AG04450 (cell line): Measurements from ENCODE around the gene PALMD. TPM values are rescaled to one million over a fixed set of nuclear protein-coding genes. Genes with fewer than 3 reads are reported as not detected.

ENCODE experiments used
- CTCF ChIA-PET: fragments of 300-600, 350-600 bp; formaldehyde crosslinking; extraction: SDS; loops from one replicate; lab custom pipeline; 2022; ENCODE audit warnings: antibody characterized with exemption, inconsistent platforms; lab: Charles Lee
- POLR2A ChIA-PET: fragments of 350-600 bp; formaldehyde crosslinking; extraction: SDS; loops from one replicate; lab custom pipeline; 2021; ENCODE audit warnings: antibody characterized with exemption, inconsistent platforms; lab: Yijun Ruan, JAX
- DNase-seq: peaks from one replicate; pipeline ENCODE4 v3.0.0-alpha.2; 2011; ENCODE audit warnings: low read depth, low spot score
- H3K27ac ChIP-seq: one replicate; pipeline ENCODE4 v1.5.1; 2012; ENCODE audit warnings: low read depth, low read length, control low read depth
- H3K27me3 ChIP-seq: one replicate; pipeline ENCODE4 v1.6.0; 2012; ENCODE audit warnings: low read length; ENCODE audit not compliant: control insufficient read depth, insufficient read depth
- H3K4me3 ChIP-seq: 2 replicates; pipeline ENCODE4 v1.5.1; 2011; ENCODE audit warnings: mild to moderate bottlenecking, low read depth, low read length, control low read depth
- H3K9me3 ChIP-seq: 2 replicates; pipeline ENCODE4 v1.5.1; 2012; ENCODE audit warnings: low read length; ENCODE audit not compliant: control insufficient read depth, insufficient read depth
- polyA plus RNA-seq: library from polyadenylated mRNA; depleted of rRNA; stranded (reverse); fragments of >200 nt; gene quantifications from 2 replicates; pipeline ENCODE4 v1.2.3, GENCODE V29; 2011
- TF ChIP-seq, protein P1 (sequence below): IDR thresholded peaks from 2 replicates; pipeline ENCODE4 v1.5.1; 2011; ENCODE audit warnings: low read depth, low read length, control low read depth, inconsistent platforms

The PALMD gene
- polyA plus RNA-seq, 1 experiment: 0.37 TPM

DNA sequence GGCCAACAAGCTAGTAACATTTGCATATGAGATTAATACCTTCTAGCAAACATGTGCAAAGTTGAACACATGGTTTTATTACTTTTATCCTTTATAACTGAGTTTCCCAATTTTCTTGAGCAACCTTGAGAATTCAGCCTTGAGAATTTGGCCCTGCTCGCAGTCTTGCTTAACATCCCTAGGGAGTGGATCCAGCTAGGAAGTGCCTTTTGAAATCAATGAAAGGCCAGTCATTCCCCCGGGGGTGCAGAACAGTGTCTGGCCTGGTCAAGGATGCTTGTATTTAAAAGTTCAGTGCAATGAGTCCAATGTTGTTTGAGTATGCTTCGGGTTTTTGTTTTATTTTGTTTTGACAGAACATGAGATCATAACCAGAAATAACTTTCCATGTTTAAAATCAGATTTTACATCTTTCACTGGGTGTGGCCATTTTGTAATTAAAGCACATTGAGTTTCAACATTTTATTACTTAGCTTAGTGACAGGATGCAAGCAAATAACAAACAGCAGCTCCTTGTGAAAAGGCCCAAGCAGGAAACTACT lies 16.7 kb downstream of the PALMD start:
- Histone ChIP-seq H3K27ac (no peak overlapping the region), H3K9me3 (no peaks in the 10 kb centered on the region), H3K4me3 (no peak overlapping the region), H3K27me3 (no peaks in the 10 kb centered on the region)
- DNase-seq: peak; percentile 42
- POLR2A ChIA-PET: no interaction called here
- TF ChIP-seq, protein P1, sequence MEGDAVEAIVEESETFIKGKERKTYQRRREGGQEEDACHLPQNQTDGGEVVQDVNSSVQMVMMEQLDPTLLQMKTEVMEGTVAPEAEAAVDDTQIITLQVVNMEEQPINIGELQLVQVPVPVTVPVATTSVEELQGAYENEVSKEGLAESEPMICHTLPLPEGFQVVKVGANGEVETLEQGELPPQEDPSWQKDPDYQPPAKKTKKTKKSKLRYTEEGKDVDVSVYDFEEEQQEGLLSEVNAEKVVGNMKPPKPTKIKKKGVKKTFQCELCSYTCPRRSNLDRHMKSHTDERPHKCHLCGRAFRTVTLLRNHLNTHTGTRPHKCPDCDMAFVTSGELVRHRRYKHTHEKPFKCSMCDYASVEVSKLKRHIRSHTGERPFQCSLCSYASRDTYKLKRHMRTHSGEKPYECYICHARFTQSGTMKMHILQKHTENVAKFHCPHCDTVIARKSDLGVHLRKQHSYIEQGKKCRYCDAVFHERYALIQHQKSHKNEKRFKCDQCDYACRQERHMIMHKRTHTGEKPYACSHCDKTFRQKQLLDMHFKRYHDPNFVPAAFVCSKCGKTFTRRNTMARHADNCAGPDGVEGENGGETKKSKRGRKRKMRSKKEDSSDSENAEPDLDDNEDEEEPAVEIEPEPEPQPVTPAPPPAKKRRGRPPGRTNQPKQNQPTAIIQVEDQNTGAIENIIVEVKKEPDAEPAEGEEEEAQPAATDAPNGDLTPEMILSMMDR: no peak
- CTCF ChIA-PET: interaction anchor here (1.1 kb wide), 1 partner anchor 23 kb away, joined by 3 read pairs; no protein-coding TSS in a partner anchor

DNA sequence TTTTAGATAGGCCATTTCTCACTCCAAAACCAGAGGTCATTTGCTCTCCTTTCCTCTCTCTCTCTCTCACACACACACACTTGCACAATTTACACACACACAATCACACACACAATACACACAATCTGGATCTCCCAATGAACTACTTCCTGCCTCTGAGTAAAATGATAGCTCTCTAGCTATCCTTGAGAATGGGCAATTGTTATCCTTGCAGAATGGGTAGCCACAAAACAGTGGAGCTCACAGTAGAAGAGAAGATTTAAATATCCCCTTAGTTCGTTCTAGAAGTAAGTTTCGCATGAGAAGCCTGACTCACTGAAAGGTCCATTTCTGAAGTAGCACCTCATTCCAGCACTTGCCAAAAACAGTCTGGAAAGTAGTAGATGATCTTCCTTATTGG lies 17.6 kb downstream of the PALMD start:
- H3K4me3 ChIP-seq: no peak overlapping the region
- TF ChIP-seq, protein P1: no peak
- ChIA-PET CTCF (interaction anchor here (1.0 kb wide), 1 partner anchor 22 kb away, joined by 3 read pairs; no protein-coding TSS in a partner anchor), POLR2A (no interaction called here)
- H3K27ac ChIP-seq: no peak overlapping the region
- DNase-seq: no peak
- no peaks in the 10 kb centered on the region for H3K27me3 ChIP-seq
- no peaks in the 10 kb centered on the region for H3K9me3 ChIP-seq

DNA sequence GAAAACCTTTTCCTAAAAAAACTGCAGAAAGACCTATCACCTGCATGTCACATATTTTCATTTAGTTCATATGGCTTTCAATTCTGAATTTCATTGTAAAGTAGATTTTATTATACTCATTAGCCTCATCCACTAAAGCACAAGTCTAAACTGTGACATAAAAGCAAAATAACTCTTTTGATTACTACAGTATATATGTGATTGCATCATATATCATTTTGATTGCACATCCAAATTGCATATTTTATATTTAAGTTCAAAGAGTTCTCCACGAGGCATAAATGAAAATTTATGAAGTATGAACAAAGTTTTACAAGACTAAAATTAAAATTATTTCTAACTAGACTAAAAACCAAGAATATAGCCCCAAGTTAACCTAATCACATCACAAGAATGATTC lies 19.3 kb downstream of the PALMD start:
- CTCF ChIA-PET: interaction anchor here (1.3 to 2.4 kb wide), 2 partner anchors 20 to 183 kb away, joined by 3 to 8 read pairs; no protein-coding TSS in a partner anchor

DNA sequence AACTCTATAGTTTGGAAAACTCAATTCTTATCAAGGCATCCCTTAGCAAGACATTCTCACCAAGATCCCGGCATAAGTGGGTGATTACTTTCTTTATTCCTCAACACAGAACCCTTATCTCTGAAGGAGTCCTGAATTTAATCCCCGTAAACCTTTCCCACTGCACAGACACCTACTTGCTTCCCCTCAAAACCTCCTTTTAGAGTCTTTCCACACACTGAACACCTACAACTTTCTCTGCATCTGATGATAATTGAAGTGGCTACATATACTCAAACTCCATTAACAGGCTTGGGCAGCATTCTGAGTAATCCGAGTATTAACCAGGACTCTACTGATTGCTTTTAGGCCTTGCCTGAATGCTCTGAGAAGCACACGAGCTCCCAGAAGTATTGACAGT lies 23.5 kb downstream of the PALMD start:
- TF ChIP-seq, protein P1: no peak
- H3K4me3 ChIP-seq: no peak overlapping the region
- H3K9me3 ChIP-seq: no peaks in the 10 kb centered on the region
- CTCF ChIA-PET: interaction anchor here (0.6 kb wide), 1 partner anchor 878 kb away, joined by 5 read pairs; no protein-coding TSS in a partner anchor
- no peak for DNase-seq
- no peak overlapping the region for H3K27ac ChIP-seq
- POLR2A ChIA-PET: no interaction called here
- no peaks in the 10 kb centered on the region for H3K27me3 ChIP-seq

More for the DNA sequence above, 19.3 kb downstream of the PALMD start:
- POLR2A ChIA-PET: no interaction called here
- H3K27ac ChIP-seq: no peak overlapping the region
- H3K27me3 ChIP-seq: no peaks in the 10 kb centered on the region
- H3K9me3 ChIP-seq: no peaks in the 10 kb centered on the region
- H3K4me3 ChIP-seq: no peak overlapping the region
- TF ChIP-seq, protein P1: no peak
- no peak for DNase-seq

DNA sequence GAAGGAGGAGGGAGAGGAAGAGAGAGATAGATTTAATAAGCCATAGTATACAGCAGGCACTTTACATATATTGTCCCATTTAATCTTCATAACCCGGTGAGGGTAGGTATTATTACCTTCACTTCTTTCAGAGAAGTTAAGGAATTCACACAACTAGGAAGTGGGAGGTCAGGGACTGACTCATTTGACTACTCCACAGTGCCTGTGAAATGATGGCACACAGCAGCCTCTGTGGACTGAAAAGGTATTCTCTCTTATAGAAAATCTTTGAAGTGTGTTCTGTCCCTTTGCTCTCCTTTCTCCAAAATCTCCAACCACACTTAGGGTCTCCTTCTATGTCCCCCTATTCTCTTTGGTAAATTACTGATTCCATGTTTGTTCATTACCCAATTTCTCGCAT lies 23.9 kb downstream of the PALMD start:
- Histone ChIP-seq H3K27ac (no peak overlapping the region), H3K27me3 (no peaks in the 10 kb centered on the region), H3K9me3 (no peaks in the 10 kb centered on the region), H3K4me3 (no peak overlapping the region)
- TF ChIP-seq, protein P1: no peak
- ChIA-PET CTCF (interaction anchor here (0.6 kb wide), 1 partner anchor 878 kb away, joined by 5 read pairs; no protein-coding TSS in a partner anchor), POLR2A (no interaction called here)
- DNase-seq: no peak
